Head of caudate nucleus (tissue), 42 donors: ENCODE data around the gene CCL5.
A peak's percentile ranks its signal among the peaks of the same experiment; 100 is the strongest.

Experiments
- DNase-seq, 42 donors: peaks; one replicate each; pipeline versions ENCODE4 v3.0.0 to v3.0.0-alpha.2; 2020 to 2021; ENCODE audit warnings: mixed read lengths in 7 of 42
- intact Hi-C: fragments of 100-400 bp; cut with DNase I; formaldehyde crosslinking; loops from one replicate; pipeline ENCODE4 v1.15.0; 2022

The CCL5 gene

DNA sequence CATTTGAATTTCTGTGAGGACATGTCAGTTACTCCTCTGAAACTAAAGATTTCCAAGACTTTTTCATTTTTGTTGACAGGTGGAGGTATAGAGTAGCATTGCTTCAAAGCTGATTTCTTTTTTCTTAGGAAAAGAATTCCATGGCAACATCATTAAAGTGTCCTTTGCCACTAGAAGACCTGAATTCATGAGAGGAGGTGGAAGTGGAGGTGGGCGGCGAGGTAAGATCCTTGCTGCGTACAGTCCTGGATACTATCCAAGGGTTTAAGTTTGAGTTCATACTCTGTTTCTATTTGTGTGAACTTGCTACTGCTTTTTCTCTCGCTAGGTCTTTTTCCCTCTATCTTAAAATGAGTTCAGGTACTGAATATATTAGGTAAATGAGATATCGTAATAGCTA is 37.9 kb downstream of the CCL5 start:
- DNase-seq, result peak in 38 of 42 donors; percentile 12 to 83 (median 50)
- intact Hi-C loops, result no loop called here

DNA sequence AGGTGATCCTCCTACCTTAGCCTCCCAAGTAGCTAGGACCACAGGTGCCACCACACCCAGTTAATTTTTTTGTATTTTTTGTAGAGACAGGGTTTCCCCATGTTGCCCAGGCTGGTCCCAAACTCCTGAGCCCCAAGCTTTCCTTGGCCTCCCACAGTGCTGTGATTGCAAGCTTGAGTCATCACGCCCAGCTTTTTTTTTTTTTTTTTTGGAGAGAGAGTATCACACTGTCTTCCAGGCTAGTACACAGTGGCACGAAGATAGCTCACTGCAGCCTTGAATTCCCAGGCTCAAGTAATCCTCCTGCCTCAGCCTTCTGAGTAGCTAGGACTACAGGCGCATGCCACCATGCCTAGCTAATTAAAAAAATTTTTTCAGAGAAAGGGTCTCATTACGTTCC is 38.7 kb downstream of the CCL5 start:
- intact Hi-C loops, result no loop called here
- peak in 13 of 42 donors; percentile 5 to 49 (median 24) for DNase-seq

DNA sequence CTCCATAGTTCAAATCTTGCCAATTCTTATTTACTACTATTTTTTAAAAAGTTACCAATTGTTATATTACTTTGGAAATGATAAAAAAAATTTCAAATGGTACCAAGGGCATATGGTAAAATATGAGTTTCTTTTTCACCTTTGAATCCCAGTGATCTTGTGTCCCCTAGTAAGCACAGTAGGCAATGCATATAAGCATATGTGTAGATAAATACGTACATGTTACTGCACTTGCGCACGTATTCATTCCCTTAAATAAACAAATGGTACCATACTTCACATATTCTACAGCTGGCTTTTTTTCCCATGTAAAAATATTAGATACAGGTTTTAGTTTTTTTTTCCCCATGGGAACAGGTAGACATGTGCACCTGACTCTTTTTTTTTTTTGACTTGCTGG is 39.1 kb downstream of the CCL5 start:
- no peak for DNase-seq
- intact Hi-C loops, result no loop called here

DNA sequence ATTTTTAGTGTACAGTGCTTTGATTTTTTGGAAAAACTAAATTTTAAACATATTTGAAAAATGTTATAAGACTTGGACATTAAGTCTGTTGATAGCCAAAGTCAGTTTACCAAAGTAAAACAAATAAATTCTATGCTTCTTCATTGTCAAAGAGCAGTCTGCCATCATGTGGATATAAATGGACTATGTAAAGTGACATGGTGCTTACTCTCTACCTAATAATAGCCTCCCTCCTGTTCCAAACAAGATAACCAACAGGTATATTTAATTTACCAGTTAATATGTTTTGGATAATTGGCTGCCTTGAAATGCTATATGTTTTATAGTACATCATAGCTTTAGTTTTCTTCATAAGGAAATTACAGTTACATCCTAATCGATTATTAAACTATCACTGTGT is 55.0 kb downstream of the CCL5 start:
- intact Hi-C loops, result no loop called here
- no peak for DNase-seq
